ENCODE data around the gene EXOC4.
"Not testable (repeated sequence)": the region's sequence is repeated elsewhere in the genome, so short reads cannot be mapped to it uniquely, and the experiment has no call there.

EXOC4 gene

DNA sequence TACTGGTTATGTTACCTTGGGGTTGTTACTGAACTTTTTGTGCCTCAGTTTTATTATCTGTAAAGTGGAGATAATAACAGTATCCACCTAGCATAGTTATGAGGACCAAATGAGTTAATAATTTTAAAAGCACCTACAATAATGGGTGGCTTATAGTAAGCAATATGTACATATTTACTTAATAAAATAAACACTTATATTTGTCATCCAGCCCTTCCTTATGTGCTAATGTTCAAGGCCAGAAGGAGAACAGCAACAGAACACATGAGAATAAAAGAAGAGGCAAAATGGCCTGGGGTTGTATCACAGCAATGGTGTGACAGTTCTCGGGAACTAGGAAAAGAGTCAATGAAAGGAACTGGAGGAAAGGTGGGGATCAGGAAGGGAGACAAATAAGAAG, 618.9 kb downstream of the EXOC4 start:
- no peak for DNase-seq (ENCODE audit: low read depth)

DNA sequence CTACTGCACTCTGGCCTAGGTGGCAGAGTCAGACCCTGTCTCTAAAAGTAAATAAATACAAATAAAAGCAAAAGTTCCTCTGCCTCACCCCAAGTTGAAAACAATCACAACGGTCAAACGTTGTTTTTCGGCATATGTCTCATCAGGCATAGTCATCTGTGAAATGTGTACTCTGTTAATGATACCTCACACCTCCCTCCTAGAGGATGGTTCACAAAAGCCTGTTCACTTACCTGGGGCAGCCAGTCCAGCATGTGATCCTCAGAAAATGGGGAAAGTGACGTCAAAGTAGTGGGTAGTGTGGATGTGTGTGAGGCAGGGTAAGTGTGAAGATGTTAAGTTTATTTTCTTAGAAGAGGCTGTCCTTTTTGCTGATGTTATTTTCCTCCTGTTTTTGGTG, 620.3 kb downstream of the EXOC4 start:
- no peak for DNase-seq (ENCODE audit: low read depth)

DNA sequence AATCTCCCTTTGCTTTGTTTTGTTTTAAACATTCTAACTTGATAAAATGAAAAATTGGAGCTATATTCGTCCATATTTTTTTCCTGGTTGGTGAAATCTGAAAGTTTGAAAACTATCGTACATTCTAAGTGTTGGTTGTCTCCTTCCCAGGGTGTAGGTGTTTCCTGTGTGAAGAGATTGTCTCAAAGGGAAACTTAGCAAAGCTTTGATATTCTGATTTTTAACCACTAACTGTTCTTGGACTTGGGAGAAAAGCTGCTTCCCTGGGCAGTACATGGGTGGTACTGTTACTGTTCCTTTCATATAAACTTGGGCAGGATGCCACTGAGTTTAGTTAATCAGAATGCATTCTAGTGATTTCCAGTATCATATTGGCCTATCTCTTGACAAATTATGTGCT, 620.8 kb downstream of the EXOC4 start:
- no peak for DNase-seq (ENCODE audit: low read depth)

DNA sequence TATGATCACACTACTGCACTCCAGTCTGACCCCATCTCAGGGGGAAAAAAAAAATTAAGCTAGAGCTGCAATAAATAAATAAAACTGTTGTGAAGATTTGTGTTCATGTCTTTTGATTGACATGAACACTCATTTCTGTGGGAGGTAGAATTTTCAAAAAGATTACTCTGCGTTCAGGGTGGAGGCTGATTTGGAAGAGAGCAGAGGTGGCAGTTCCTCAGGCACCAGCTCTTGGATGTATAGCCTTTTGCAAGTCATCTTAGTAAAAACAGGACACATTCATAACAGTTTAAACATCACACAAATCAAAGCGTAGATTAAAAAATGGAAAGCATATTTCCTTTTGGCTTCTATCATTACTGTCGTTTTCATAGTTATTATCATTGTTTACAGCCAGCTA, 630.7 kb downstream of the EXOC4 start:
- no peak for DNase-seq (ENCODE audit: low read depth)

DNA sequence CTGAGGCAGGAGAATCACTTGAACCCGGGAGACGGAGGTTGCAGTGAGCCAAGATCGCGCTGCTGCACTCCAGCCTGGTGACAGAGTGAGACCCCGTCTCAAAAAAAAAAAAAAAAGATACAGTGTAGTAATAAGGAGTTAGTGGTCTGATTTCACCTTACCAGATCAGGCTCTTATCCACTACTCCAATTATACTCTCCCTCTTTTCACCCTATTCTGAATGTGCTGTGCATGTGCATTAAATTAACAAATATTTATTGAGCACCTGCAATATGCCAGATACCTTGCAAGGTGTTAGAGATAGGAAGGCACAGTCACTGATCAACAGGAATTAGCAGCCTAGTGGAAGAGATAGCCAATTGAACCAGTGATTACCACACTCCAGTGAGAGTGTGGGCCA, 632.3 kb downstream of the EXOC4 start:
- DNase-seq (ENCODE audit: low read depth): no peak

DNA sequence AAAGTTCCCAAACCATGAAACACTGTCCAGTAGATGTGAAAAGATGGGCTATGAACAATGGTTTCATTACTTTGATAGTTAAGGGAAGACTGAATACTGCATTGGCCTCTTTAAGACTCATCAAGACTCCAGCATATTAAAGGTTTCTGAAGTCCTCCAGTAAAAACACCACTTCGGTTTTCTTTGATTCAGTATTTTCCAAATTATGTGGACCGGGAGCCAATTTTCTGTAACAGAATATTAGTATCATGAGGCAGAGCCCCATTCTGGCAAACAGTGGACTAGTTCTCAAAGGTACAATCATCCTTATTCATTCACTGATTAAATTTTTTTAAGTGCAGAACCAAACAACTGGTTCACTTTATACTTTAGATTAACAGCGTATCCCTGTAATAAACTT, 633.2 kb downstream of the EXOC4 start:
- DNase-seq (ENCODE audit: low read depth): no peak

DNA sequence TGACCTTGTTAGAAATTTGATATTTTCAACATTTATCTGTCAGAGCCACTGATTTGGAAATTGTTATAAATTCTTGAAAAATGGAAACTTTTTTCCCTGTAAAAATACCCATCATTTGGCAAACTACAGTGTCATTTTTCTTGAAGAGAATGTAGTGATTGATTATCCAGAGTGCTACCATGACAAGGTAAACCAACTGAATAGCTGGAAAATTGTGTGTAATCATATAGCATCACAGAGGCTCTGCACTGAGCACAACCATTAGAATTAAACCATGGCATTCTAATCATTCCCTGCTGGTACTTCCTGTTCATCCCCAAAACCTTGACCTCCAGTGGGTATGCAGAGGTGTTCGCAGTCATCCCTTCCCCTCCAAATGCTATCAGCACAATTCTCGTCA, 633.9 kb downstream of the EXOC4 start:
- DNase-seq (ENCODE audit: low read depth): no peak

DNA sequence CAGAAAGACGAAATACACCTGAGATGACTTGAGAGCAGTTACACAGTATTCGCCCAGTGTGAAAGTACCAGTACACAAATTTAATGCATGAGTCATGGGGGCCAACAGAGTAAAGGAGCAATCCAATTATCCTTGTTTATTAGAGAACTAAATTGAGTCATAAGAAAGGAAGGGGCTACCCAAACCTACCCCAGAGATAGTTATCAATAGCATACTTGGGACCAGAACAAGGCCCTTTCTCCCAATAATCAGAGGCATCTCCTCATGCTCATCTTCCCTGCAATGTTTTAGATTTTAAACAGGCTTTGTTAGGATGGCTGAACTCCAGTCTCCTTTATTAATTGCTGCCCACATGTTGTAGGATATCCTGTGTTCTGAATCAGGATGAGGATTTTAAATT, 634.6 kb downstream of the EXOC4 start:
- DNase-seq (ENCODE audit: low read depth): peak; percentile 22

DNA sequence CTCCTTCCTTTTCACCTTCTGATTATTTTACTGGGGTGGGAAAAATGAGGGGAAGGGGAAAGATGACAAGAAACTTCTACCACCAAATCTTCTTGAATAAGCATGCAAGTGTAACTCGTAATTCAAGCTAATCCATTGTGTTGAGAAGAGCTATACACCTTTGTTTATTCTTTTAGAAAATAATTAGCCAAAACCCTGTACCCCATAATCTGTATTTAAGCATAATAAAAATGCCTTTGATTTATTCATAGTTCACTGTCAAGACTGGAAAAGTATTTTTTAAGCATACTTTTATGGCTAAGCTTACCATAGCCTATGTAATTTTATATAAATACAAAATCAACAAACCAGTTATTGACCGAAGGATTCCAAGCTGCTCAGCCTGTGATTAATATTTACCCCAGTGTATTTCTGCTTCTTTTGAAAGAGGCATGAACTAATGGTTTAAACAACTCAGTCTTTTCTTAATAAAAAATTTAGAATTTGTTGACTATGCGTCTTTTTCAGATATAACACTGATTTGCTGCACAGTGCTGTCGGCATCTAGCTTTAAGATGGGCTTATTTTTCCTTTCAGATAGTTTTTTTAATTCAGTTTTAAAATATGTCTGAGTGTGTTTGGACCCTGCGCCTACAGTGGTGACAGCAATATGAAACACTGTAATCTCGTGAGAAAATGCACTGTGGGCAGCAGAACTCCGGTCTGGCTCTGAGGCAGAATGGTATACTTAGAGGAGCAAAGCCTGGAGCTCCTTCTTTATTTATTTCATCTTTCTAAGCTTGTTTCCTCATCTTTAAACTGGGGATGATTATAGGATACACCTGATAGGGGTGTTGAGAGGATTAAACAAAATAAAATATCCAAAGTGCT, 635.4 kb downstream of the EXOC4 start:
- no peak for DNase-seq (ENCODE audit: low read depth)

DNA sequence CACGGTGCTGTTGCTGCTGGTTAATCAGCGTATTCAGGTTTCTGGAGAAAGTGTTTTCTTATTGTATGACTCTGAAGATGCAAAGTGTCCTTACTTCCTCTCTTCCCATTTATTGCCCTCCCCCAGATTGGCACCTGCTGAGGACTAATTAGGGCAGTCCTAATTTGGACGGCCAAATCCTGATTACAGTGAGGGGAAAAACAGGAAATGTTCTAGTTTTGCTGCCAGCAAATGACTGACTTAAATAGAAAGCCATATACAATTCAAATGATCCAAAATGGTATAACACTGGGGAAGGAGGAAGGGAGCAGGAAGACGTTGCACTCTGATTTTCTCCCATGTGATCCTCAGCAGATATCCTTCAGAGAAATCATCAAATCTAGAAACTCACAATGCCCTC, 651.9 kb downstream of the EXOC4 start:
- DNase-seq (ENCODE audit: low read depth): no peak

DNA sequence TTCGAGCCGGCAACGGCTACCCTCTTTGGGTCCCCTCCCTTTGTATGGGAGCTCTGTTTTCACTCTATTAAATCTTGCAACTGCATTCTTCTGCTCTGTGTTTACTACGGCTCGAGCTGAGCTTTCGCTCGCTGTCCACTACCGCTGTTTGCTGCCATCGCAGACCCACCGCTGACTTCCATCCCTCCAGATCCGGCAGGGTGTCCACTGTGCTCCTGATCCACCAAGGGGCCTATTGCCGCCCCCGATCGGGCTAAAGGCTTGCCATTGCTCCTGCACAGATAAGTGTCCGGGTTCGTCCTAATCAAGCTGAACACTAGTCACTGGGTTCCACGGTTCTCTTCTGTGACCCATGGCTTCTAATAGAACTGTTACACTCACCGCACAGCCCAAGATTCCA, 653.7 kb downstream of the EXOC4 start:
- DNase-seq (ENCODE audit: low read depth): not testable (repeated sequence)

DNA sequence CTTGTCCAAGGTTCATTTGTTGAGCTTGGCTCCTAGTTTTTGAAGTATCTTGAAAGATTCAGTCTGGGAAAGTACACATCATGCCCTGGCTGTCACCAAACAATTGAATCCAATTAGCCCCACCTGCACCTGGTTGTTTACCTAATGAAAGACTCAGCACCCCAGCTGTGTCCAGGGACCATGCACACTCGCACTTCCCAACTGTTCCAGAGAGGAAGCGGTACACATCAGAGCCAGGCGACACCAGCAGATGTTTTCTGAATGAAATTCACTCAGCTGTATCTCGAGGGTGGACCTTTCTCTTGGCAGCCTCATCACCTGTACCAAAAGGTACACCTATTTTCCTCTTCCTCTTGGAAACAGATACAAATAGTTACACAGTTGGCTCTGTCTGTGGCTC, 657.9 kb downstream of the EXOC4 start:
- no peak for DNase-seq (ENCODE audit: low read depth)

DNA sequence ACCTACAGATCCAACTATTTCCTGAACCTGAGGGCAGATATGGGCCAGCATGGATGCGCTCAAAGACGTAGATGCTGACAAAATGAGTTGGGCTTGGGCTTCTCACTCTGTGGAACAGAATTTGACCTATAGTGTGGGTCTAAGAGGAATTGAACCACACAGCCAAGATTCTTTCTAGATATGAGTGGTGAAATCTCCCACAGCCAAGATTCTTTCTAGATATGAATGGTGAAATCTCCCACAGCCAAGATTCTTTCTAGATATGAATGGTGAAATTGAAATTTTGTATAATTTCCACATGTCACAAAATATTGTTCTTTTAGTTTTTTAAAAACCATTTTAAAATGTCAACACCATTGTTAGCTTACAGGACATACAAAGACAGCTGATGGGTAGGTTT, 658.8 kb downstream of the EXOC4 start:
- DNase-seq (ENCODE audit: low read depth): no peak

DNA sequence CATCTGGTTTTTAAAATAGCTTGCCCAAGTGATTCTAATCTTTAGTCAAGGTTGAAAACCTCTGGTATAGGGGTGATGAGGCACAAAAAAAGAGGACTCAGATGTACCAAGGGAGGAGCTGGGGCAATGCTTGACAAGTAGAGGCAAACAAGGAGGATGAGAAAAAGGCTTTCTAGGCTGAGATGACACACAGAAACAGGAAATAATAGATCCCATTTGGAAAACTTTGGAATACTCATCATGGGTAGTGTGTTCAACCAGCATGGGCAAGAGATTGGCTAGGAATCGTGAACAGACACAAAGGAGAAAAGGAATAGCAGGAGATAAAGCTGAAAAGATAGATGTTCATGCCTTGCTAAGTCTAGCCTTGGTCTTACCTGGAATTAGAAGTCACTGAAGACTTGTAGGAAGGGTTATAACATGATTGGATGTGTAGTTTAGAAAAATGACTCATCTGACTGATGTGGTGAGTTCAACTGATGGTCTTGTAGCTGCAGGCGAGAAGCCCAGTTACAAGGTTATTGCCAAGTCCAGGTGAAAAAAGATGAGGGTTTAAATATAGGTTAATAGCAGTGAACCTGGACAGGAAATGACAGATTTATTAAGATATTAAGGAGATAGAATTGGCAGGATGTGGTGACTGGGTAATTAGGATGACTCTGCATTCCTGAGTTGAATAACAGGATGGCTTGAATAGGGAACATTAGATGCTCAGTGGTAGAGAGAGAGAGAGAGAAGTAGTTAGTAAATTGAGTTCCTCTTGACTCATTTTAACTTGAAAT, 660.2 kb downstream of the EXOC4 start:
- peak; percentile 73 for DNase-seq (ENCODE audit: low read depth)

DNA sequence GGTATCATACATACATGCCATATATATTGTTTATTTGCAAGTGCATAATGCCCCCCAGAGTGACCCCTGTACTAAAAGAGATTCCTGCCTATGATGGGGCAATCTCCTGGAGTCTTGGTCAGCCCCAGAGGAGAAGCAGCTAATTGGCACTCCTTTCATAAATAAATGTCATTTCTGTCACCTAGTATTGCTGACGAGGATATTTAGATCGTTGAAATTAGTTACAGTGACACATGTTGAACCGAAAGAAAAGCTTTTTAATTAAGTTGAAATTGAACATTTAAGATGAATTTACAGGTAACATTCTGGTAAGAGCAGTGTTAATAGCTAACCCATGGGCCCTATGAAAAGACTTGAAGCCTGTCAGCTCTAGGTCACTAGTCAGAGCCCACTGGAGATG, 663.7 kb downstream of the EXOC4 start:
- no peak for DNase-seq (ENCODE audit: low read depth)

DNA sequence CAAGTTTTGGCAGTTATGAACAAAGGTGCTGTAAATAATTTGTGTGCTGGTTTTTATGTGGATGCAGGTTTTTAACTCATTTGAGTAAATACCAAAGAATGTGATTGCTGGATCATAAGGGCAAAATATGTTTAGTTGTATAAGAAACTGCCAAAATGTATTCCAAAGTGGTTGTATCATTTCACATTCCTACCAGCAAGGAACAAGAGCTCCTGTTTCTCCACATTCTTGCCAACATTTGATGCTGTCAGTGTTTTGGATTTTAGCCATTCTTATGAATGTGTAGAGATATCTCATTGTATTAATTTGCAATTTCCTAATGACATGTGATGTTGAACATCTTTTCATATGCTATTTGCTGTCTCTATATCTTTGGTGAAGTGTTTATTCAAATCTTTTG, 666.9 kb downstream of the EXOC4 start:
- DNase-seq (ENCODE audit: low read depth): no peak

DNA sequence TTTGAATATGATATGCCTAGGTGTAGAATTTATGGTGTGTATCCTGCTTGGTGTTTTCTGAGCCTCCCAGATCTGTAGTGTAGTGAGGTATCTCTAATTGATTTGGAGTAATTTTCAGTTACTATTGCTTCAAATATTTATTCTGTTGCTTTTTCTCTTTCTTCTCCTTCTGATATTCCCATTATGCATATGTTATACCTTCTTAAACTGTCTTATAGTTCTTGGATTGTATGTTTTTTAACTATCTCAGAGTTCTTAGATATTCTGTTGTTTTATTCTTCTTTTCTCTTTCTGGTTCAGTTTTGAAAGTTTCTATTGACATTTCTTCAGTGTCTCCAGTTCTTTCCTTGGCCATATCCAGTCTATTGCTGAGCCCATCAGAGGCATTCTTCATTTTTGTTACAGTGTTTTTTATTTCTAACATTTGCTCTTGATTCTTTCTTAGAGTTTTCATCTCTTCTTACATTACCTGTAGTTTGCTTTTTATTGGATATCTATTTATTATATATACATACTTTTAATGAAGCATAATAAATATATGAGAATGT, 668.8 kb downstream of the EXOC4 start:
- no peak for DNase-seq (ENCODE audit: low read depth)

DNA sequence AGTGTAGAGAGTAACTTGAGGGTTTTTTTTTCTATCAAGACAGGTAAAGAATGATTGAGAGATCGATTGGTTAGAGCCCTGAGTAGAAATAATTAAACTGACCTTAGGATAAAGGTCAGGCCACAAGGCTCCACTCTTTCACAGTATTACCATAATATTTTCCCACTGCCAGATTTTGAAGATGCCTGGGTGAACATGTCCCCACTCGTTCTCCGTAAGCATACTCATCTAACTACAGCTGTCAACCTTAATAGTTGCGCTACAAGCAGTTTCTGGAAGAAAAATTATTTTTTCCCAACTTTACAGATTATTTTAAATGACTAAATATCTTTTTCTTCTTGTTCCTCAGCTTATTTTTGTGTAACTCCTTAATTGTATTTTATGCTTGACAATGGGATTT, 671.1 kb downstream of the EXOC4 start:
- no peak for DNase-seq (ENCODE audit: low read depth)

DNA sequence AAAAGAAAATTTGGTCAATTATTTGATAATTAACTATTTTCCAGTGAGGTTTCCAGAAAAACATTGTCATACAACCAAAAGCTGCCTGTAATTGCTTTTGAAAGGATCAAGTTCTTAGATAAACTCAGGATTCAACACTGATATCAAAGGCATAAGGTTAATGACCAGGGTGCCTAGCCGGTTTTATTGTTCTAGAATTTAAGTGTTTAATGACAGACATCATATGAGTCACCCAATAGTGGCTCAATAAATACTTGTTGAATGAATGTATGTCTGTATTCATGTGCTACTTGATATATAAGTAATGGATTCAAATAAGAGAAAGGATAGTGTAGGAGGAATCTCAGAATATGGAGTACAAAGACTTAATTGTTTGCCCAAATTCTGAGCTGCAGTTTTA, 678.2 kb downstream of the EXOC4 start:
- DNase-seq (ENCODE audit: low read depth): peak; percentile 2

DNA sequence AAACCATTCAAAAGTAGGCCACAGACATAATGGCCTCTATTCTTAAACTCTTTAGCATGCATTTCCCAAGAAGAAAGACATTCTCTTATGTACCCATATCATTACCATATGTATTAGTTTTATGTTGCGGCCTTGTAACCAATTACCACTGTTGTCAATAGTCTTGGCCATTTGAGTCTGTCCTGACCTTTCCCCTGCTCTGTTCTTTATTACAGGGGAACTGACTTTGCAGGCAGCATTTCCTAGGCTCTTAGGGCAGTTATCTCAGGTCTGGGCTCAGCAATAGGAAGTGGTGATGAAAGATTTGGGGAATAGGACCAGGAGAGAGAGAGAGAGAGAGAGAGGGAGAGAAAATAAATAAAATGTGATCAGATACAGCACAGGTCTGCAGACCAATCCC, 679.7 kb downstream of the EXOC4 start:
- no peak for DNase-seq (ENCODE audit: low read depth)

DNA sequence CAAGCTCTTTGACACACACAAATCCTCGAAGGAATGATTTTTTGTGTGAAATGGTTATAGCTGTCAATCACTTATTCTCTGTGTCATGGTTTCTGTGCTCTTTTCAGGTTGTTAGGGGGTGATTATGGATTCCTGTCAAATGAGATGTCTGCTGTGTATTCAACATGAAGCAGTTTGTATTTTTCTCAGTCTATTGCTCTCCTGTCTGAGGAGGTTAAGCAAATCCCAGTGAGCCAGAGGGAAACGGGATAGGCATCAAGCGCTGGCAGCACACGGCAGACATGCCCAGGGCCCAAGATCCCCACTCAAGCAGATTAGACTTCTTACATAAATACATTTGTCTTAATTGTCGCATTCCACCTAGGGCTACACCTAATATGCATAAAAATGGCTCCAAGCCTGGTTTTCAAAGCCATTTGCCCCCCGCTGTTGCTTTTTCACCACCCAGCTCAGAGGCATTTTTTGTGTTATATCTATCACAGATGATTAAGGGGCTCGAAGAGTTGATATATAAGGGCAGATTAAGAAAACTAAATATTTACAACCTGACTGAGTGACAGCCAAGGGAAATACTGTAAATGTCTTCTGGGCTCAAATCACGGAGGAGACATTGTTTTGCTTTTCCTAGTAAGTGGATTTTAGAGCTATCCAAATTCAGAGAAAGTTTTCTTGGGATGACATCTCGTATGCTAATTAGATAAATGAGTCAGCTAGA, 681.5 kb downstream of the EXOC4 start:
- DNase-seq (ENCODE audit: low read depth): no peak

DNA sequence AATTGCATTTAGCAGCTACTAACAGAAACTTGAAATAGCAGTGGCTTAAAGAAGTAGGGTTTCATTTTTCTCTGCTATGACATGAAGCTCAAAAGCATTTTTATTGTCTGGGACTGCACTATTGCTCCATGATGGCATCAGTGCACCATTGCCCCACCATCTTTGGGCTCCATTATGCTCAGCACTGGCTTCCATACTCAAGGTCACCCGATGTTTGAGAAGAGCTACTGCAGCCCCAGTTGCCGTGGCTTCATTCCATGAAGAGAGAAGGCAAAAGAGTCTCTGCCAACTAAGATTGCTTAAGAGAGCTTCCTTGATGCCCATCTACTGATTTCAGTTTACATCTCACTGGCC, 682.1 kb downstream of the EXOC4 start:
- peak; percentile 20 for DNase-seq (ENCODE audit: low read depth)

DNA sequence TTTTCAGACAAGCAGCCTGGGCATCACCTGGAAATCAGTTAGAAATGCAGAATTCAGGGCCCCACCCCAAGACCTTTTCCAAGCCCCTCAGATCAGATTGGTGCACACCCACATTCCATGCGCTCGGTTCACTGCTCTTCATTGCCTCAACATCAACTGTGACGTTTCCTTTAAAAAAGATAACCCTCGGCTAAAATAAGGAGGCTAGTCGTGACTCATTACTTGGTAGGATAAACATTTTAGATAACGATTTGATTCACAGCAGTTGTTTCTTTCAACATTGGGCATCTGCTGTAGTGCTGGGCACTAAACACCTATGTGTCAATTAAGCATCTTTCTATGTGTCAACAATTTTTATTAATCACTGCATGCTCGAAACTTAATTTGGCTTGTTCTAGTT, 683.2 kb downstream of the EXOC4 start:
- DNase-seq (ENCODE audit: low read depth): peak; percentile 68
